Measurements from ENCODE around the gene SELENOT.

- TF ChIP-seq CTCF (IDR thresholded peaks at IDR 0.05; ENCODE audit: low read depth, low read length, poor library complexity, severe bottlenecking) (no peak), EZH2phosphoT487 (IDR thresholded peaks at IDR 0.05; ENCODE audit: borderline replicate concordance, low read length) (no peak)
Measured at GRCh38 chr3:150636258-150636657, 33.1 kb downstream of the SELENOT start.
